Hair follicular keratinocyte (primary cell): ENCODE data around the gene RECQL5. TPM values are rescaled to one million over a fixed set of nuclear protein-coding genes. Genes with fewer than 3 reads are reported as not detected.

Experiments used
- total RNA-seq: library from RNA; depleted of rRNA; stranded (reverse); fragments of >200 nt; gene quantifications from 2 replicates; pipeline ENCODE4 v1.2.3, GENCODE V29; 2015

Gene RECQL5
- 13.2 and 17.3 TPM in 2 replicates for total RNA-seq

GRCh38 chr17:75666959-75667790 lies at the start of gene RECQL5, which contains the start of gene SAP30BP:
TSS of gene RECQL5 (minus strand) at chr17:75667154. CDS start at chr17:75666557, 597 bp downstream.
TSS of gene SAP30BP (plus strand) at chr17:75667338. CDS start at chr17:75667373, 35 bp downstream.

GRCh38 chr17:75632863-75633485 lies 34.0 kb downstream of the RECQL5 start, which contains the start of gene SMIM5:
TSS of gene SMIM5 (plus strand) at chr17:75633434. CDS start at chr17:75640202, 6,768 bp downstream.

DNA sequence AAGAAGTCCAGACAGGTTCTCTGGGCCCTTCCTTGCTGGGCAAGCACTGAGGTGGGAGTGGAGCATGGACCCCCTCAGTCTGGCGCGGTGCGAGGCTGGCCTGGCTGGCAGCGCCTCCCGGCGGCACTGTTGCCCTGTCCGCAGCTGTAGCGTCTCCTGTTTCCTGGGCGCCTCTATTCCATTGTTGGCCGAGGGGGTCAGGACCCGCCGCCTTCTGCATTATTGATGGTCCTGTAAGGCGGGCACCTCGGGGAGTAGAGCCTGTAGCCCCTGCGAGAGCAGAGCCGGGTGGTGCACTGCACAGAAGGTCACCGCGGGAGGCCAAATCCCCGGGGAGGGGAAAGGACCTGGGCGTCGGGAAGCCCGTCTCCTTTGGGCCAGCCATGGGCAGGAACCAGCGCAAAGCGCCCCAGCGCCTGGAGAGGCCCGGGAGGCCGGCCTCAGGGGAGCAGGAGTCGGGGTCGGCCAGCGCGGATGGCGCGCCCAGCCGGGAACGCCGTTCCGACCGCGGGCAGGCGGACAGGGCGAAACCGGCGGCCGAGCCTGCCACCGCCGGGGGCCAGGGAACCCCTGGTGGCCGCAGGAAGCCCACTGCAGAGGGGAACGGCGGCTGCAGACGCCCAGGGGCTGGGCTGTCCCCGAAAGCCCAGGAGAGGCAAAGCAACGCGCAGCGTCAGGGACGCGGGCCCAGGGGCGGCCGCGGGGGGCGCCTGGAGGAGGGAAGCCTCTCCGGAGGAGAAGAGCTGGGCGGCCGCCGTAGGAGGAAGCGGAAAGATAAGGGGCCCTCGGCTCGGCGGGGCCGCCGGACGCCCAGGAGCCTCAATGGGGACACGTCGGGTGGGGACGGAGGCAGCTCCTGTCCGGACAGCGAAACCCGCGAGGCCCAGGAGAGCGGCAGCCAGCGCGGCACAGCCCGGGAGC lies 79.0 kb downstream of the RECQL5 start, which contains the start of gene MYO15B:
TSS of gene MYO15B (plus strand) at position 126 of the 921 bp plus-strand sequence. CDS start at position 384, 258 bp downstream.

Other genes with a start within 250 kb of the RECQL5 start
- 38.7 and 41.3 TPM in 2 replicates for gene TMEM94, start 210.5 kb downstream of the RECQL5 start, total RNA-seq
- gene CASKIN2, start 151.6 kb downstream of the RECQL5 start, total RNA-seq: 6.3 and 9.5 TPM in 2 replicates
- gene TSEN54, start 150.6 kb downstream of the RECQL5 start, total RNA-seq: 28.5 and 36.9 TPM in 2 replicates
- 14.5 and 14.7 TPM in 2 replicates for gene LLGL2, start 141.5 kb downstream of the RECQL5 start, total RNA-seq
- gene MYO15B, start 79.4 kb downstream of the RECQL5 start, total RNA-seq: 1.2 and 6.9 TPM in 2 replicates
- gene SMIM5, start 33.7 kb downstream of the RECQL5 start, total RNA-seq: not detected in 2 replicates
- gene SAP30BP, start 184 bp upstream of the RECQL5 start, total RNA-seq: 50.4 and 65.7 TPM in 2 replicates
- gene ITGB4, start 54.3 kb upstream of the RECQL5 start, total RNA-seq: 1,334 and 1,928 TPM in 2 replicates
- 11.1 TPM in 2 replicates for gene GALK1, start 98.0 kb upstream of the RECQL5 start, total RNA-seq
- gene UNK, start 117.7 kb upstream of the RECQL5 start, total RNA-seq: 12.9 and 21.5 TPM in 2 replicates
- 0.87 and 1.2 TPM in 2 replicates for gene UNC13D, start 177.2 kb upstream of the RECQL5 start, total RNA-seq
- 43.7 and 62.4 TPM in 2 replicates for gene WBP2, start 188.2 kb upstream of the RECQL5 start, total RNA-seq
- gene TRIM47, start 211.4 kb upstream of the RECQL5 start, total RNA-seq: 40.9 and 68.3 TPM in 2 replicates
- 14.9 and 17.5 TPM in 2 replicates for gene TRIM65, start 229.8 kb upstream of the RECQL5 start, total RNA-seq
- 29.7 and 35.8 TPM in 2 replicates for gene MRPL38, start 237.7 kb upstream of the RECQL5 start, total RNA-seq